T47D (cell line): Measurements from ENCODE around the gene EP400.

Experiments
- DNase-seq, 2 experiments: peaks; one replicate each; pipeline versions ENCODE4 v3.0.0 to v3.0.0-alpha.2; 2011 to 2012; ENCODE audit warnings: low read depth in 1 of 2, low spot score in 1 of 2
- JUND ChIP-seq: IDR thresholded peaks from 2 replicates; pipeline ENCODE4 v1.6.1; 2012; ENCODE audit warnings: low read depth
- in situ Hi-C: cut with HindIII; loops from 2 replicates; pipeline ENCODE4 v1.10.0; 2016; ENCODE audit warnings: low sequenced_read_pairs, low pct_unique_long_range_greater_than_20kb

Gene EP400

DNA sequence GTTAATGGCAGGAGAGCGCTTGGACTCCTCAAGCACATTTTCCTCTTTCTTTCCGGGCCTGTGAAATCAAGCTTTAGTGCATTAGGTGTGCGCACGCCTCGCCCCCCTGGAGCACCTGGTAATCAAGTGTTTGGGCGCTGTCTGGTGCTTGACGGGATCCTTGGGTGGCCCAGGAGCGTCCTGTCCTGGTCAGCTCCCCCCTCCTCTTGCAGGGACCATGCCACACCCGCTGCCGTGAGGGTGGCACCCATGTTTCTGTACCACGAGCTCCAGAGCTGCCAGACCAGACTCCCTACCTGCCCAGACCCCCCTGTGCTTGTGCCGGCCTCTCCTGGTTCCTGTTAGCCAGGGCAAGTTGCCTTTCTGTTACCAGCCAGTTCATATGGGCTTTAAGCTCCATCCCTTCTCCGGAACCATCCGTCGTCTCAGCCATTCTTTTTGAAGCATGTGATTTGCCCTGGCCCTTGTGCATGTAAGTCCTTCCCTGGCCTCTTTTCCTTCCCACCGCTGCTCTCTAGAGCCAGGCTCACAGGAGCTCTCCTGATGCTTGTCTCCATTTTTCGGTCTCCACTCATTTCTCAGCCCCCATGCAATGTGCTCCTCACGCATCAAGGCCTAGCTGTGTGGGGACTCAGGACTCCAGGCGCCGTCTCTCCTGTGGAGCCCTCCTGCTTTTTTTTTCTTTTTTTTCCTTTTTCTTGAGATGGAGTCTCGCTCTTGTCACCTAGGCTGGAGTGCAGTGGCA is 66.1 kb downstream of the EP400 start:
- DNase-seq = no peak
- no peak for TF ChIP-seq JUND
- in situ Hi-C loops = no loop called here

DNA sequence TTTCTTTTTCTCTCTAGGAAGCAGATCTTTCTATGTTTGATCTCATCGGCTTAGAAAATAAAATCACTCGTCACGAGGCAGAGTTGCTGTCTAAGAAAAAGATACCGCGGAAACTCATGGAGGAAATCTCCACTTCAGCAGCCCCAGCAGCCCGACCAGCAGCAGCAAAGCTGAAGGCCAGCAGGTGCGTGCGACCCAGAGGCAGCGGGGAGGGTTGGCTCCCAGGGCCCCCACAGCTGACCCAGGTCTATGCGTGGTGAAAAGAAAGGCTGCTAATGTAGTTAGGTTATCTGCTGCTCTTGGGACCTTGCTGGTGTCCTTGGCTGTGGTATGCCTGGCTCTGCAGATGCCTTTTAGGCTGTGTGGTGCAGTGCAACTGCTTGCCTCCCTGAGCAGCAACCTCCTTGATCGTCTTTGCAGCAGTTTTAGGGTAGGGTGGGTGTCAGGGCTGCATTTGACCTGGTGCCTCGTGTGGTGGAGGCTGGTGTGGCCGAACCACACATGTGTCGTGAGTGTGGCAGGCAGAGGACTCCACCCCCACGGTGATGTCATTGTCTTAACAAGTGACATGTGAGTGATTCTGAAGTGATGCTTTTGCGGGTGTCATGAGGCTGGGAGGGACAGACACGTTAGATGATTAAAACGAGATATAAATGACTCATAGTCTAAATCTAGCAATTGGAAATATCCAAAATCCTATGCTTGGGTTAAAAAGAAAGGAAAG is 68.6 kb downstream of the EP400 start:
- TF ChIP-seq JUND = no peak
- in situ Hi-C loops = no loop called here
- no peak for DNase-seq

DNA sequence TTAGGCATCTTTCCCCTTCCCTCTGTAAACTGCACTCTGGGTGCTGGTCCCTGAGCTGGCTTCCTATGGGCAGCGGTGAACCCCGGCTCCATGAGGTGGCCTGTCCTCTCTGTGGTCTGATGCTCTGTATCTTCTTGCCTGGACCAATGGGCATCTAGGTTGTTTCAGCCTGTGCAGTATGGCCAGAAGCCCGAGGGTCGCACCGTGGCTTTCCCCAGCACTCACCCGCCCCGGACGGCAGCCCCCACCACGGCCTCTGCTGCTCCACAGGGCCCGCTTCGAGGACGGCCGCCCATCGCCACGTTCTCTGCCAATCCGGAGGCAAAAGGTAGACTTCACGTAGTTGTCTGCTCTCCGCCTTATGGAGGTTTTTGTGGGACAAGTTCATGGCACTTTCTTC is 70.1 kb downstream of the EP400 start:
- in situ Hi-C loops = no loop called here
- TF ChIP-seq JUND = no peak
- DNase-seq = no peak

DNA sequence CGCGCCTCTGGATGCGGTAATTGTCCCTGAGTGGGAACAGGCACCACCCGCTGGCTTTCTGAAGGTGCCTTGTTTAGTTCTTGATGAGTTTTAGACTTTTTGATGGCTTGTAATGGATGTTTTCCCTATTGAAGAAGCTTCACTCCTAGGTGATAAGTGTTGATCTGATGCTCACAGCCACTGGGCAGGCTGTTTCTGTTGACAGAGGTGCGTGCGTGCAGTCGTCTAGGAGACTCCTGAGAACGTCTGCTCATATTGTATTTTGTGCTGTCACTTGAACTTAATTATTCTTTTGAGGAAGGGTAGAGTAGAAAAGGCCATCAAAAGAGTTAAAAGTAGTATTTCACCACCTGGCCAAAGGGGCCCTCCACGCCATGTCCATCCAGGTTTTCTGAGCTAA is 70.5 kb downstream of the EP400 start:
- in situ Hi-C loops = no loop called here
- no peak for TF ChIP-seq JUND
- DNase-seq = no peak

DNA sequence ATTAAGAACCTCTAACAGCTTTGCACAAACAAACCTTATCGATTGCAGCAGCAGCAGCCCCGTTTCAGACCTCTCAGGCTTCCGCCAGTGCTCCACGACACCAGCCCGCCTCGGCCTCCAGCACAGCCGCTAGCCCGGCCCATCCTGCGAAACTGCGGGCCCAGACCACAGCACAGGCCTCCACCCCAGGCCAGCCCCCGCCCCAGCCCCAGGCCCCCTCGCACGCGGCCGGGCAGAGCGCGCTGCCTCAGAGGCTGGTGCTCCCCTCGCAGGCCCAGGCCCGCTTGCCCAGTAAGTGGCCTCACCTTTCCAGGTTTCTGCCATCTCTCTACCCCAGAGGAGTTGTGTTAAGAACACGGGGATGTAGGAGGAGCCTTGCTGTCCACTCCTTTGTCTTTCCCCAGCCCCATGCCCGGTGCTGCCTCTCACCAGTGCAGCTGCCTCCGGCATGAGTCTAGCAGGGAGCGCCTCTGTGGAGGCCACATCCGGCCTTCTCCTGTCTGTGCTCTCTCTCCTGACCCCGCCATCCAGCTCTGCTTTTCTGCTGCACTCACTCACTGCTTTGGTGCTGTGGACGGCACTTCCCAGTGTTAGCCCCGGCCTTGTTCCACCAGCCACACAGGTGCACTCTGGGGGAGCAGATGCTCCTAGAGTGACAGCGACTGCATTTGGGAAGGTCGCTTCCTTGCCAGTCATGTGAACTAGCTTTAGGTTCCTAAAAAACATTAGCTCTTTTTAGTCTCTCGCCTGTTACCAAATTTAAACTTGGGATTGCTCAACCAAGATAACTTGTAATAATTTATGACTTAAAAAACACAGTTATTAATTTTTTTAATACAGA is 71.5 kb downstream of the EP400 start:
- DNase-seq = no peak
- in situ Hi-C loops = no loop called here

DNA sequence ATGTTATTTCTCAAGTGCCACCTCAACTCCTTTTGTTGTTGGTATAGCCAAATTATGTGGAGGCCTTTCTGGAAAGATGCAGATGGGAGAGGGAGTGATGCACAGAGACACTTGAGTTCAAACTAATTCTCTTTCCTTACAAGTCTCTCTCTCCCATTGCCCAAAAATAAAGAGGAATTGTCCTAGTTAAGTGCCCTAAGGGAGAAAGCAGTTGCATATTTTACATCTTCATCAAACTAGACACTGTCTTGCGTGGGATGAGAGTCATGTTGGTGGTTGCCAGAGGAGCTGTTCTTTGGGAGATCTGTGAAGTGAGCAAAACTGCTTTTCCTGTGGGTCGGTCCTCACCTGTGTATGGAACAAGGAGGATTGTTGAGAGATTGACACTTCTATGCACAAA is 72.2 kb downstream of the EP400 start:
- in situ Hi-C loops = no loop called here
- no peak for TF ChIP-seq JUND
- DNase-seq = no peak

More for the DNA sequence above, 71.5 kb downstream of the EP400 start:
- TF ChIP-seq JUND = no peak

DNA sequence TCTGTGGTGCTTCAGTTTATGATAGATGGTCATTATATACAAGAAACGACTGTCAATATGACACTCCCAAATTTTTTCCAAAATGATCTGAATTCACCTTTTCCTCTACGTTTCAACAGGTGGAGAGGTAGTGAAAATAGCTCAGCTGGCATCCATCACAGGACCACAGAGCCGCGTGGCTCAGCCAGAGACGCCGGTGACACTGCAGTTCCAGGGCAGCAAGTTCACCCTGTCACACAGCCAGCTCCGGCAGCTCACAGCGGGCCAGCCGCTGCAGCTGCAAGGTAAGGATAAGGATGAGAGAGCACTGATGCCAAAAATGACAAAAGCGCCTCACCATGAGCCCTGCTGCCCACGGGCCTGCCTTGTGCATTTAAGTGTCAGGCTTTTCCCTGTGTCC is 73.9 kb downstream of the EP400 start:
- DNase-seq = no peak
- TF ChIP-seq JUND = no peak
- in situ Hi-C loops = no loop called here

DNA sequence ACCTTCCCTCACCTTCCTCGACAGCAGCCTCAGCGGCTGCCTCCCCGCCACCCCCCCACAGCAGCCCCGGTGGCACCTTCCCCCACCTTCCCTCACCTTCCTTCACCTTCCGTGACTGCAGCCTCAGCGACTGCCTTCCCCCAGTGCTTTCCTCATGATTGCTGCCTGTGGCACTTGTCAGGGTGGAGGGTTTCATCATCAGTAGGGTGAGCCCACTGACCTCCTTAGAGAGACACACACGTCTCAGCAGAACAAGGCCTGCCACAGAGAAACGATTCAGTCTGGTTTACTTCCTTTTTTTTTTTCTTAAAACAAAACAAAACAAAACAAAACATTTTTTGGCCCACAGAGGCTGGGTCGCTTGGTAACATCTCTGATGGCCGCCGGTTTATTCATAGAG is 75.0 kb downstream of the EP400 start:
- in situ Hi-C loops = no loop called here
- DNase-seq = no peak

DNA sequence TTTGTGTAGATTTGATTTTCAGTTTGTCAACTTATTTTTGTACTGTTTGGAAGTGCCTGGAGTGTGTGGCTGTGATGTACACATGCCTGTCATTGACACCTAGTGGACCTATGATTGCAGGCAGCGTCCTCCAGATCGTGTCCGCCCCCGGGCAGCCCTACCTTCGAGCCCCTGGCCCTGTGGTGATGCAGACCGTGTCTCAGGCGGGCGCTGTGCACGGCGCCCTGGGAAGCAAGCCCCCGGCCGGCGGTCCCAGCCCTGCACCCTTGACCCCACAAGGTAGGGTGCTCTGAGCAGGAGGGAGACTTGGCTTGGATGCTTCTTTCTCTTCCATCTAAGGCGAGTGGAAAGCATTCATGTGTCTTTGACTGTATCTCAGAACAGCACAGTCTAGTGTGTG is 75.8 kb downstream of the EP400 start:
- no peak for TF ChIP-seq JUND
- in situ Hi-C loops = no loop called here
- no peak for DNase-seq

More for the DNA sequence above, 75.0 kb downstream of the EP400 start:
- TF ChIP-seq JUND = no peak

DNA sequence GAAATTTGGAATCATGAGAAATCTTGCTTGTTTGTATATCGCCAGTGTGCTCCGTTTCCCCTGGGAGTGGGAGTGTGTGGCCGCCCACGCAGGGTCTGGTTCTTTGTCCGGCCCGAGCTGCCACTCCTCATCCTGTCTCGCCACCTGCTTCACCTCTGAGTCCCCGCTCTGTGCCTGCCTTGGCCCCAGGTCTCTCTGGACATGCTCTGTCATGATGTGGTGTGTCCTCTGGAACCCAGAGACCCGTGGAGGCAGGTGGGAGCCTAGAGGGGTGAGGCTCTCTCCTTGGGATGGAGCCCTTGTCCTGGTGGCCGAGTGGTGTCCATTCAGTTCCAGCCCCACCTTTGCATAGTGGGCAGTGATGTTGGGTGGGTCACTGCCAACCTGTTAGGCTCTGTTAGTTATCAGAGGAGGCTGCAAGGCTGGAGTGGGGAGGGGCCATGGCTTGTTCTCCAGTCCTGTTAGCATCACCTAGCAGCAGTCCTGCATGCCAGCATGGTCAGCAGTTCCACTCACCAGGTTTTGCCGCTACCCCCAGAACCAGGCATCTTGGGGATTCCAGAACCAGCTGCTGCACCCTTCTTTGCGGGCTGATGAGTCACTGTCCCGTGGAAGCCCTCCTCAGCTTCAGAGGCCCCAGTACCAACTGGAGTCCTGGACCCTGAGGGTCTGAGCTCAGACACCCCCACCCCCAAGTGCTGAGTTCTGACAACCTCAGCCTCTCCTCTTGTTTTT is 76.5 kb downstream of the EP400 start:
- no peak for DNase-seq

DNA sequence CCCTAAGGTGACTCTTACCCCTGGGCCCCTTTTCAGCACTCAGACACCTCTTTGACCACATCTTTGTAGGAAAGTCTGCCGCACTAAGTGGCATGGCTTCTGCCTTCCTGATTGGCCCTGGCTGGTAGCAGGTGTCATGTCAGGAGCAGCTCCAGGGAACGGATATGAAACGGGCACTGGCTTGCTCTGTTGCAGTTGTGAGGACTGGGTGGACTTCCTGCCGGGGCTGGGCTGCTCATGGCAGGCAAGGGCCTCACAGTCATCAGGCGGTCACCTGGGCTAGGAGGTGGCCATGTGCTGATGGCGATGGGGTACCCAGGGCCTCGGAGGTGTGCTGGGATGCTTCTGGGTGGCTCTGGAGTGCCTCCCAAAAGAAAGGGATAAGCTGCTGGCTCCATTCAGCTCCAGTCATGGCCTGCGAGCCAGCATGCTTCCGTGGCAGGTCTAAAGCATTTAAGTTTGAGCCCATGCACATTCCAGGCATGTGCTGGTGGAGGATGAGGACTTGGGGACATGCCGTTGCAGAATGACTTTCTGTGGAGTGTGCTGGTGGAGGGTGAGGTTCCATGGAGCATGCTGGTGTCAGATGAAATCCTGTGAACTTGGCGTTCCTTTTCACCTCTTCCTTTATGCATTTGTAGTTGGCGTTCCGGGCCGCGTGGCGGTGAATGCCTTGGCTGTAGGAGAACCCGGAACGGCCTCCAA is 77.2 kb downstream of the EP400 start:
- no peak for DNase-seq
- in situ Hi-C loops = no loop called here
- no peak for TF ChIP-seq JUND

More for the DNA sequence above, 76.5 kb downstream of the EP400 start:
- in situ Hi-C loops = no loop called here
- no peak for TF ChIP-seq JUND

DNA sequence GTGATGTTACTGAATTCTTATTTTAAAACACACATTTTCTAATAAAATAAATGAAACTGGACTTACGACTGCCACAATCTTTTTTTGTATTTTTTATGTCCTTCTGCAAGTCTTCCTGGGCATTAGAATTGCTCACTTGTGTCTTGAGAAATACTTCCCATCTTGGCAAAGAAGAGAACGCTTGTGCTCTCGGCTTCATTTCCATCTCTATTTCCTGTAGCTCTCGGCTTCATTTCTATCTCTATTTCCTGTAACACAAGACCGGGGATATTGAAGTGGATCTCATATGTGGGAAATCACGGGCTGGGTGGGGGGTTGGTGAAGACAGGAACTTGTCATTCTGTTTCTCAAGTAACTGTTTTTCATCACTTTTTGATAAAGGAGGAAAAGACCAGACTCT is 77.9 kb downstream of the EP400 start:
- TF ChIP-seq JUND = no peak
- DNase-seq = no peak
- in situ Hi-C loops = no loop called here
